ENCODE data around the gene CRISP3.

GRCh38 chr6:49733680-49734079 is 10.5 kb downstream of the CRISP3 start:
- TF ChIP-seq CTCF (conservative IDR thresholded peaks at IDR 0.05; ENCODE audit: low read depth, low read length), result no peak
- TF ChIP-seq EZH2 (IDR thresholded peaks at IDR 0.05; ENCODE audit: low read length, unreplicated experiment), result no peak
- no peak for TF ChIP-seq EZH2phosphoT487 (IDR thresholded peaks at IDR 0.05; ENCODE audit: borderline replicate concordance, low read length)

Measured in PC-3 (cell line).